Erythroblast (primary cell): ENCODE results near the gene TSACC.

ENCODE experiments used
- DNase-seq, 2 experiments: peaks; one replicate each; lab custom pipeline; 2025; lab: John Stamatoyannopoulos, UW
- GATA1 ChIP-seq: IDR thresholded peaks from 2 replicates; pipeline ENCODE4 v1.6.1; 2011; ENCODE audit warnings: low read depth, mild to moderate bottlenecking, control low read depth, low read length, moderate library complexity
- POLR2A ChIP-seq: IDR thresholded peaks from 2 replicates; pipeline ENCODE4 v1.6.1; 2011; ENCODE audit warnings: mild to moderate bottlenecking, low read length

The TSACC gene

GRCh38 chr1:156376958-156377919, 38.9 kb downstream of the TSACC start:
- TF ChIP-seq POLR2A: no peak
- no peak for TF ChIP-seq GATA1
- no peak for DNase-seq

GRCh38 chr1:156378557-156378956, 40.2 kb downstream of the TSACC start:
- no peak for DNase-seq
- no peak for TF ChIP-seq GATA1
- no peak for TF ChIP-seq POLR2A

GRCh38 chr1:156379420-156380165, 41.3 kb downstream of the TSACC start:
- DNase-seq: no peak
- TF ChIP-seq GATA1: no peak
- TF ChIP-seq POLR2A: no peak

GRCh38 chr1:156382561-156382960, 44.2 kb downstream of the TSACC start:
- TF ChIP-seq GATA1 (no peak), POLR2A (no peak)
- no peak for DNase-seq

- TF ChIP-seq GATA1 (no peak), POLR2A (no peak)
- peak; percentile 59 to 71 for DNase-seq
Observed at GRCh38 chr1:156383023-156383422, 44.7 kb downstream of the TSACC start.

GRCh38 chr1:156384007-156384406, 45.7 kb downstream of the TSACC start:
- no peak for TF ChIP-seq GATA1
- no peak for DNase-seq

- no peak for DNase-seq
- no peak for TF ChIP-seq POLR2A
- no peak for TF ChIP-seq GATA1
Observed at GRCh38 chr1:156384658-156385057, 46.3 kb downstream of the TSACC start.

- no peak for TF ChIP-seq POLR2A
- TF ChIP-seq GATA1: no peak
- peak; percentile 67 to 83 for DNase-seq
Observed at GRCh38 chr1:156385534-156386031, 47.3 kb downstream of the TSACC start.

- DNase-seq: no peak
- no peak for TF ChIP-seq GATA1
- TF ChIP-seq POLR2A: no peak
Observed at GRCh38 chr1:156386134-156386901, 48.0 kb downstream of the TSACC start.

- no peak for DNase-seq
- TF ChIP-seq GATA1 (no peak), POLR2A (no peak)
Observed at GRCh38 chr1:156386949-156387869, 48.9 kb downstream of the TSACC start.

GRCh38 chr1:156387870-156388173, 49.5 kb downstream of the TSACC start:
- no peak for TF ChIP-seq POLR2A
- no peak for DNase-seq
